Measurements from ENCODE around the gene AMFR.

The AMFR gene

DNA sequence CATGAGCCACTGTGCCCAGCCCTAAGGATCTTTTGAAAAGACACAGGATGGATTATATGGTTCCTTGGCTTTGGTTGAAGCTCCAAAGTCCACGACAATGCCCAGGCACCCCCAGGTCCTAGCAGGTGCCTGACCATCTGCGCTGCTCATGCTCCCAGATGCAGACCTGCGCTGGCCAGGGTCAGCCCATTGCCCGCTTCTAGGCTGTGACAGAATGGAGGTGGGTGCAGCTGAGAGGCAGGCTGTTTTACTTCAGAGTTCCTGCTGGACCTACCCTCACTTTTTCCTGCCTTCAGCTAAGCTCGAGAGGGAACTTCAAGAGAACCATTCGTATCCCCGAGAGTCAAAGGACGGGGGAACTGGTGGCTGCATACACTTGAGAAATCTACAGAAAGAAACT lies 60.5 kb downstream of the AMFR start:
- TF ChIP-seq, protein P1, sequence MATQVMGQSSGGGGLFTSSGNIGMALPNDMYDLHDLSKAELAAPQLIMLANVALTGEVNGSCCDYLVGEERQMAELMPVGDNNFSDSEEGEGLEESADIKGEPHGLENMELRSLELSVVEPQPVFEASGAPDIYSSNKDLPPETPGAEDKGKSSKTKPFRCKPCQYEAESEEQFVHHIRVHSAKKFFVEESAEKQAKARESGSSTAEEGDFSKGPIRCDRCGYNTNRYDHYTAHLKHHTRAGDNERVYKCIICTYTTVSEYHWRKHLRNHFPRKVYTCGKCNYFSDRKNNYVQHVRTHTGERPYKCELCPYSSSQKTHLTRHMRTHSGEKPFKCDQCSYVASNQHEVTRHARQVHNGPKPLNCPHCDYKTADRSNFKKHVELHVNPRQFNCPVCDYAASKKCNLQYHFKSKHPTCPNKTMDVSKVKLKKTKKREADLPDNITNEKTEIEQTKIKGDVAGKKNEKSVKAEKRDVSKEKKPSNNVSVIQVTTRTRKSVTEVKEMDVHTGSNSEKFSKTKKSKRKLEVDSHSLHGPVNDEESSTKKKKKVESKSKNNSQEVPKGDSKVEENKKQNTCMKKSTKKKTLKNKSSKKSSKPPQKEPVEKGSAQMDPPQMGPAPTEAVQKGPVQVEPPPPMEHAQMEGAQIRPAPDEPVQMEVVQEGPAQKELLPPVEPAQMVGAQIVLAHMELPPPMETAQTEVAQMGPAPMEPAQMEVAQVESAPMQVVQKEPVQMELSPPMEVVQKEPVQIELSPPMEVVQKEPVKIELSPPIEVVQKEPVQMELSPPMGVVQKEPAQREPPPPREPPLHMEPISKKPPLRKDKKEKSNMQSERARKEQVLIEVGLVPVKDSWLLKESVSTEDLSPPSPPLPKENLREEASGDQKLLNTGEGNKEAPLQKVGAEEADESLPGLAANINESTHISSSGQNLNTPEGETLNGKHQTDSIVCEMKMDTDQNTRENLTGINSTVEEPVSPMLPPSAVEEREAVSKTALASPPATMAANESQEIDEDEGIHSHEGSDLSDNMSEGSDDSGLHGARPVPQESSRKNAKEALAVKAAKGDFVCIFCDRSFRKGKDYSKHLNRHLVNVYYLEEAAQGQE (IDR thresholded peaks at IDR 0.05; ENCODE audit: insufficient read depth in 1 of 2, low read depth in 2 of 2, low read length in 2 of 2) = no peak
- TF ChIP-seq SIN3A (IDR thresholded peaks at IDR 0.05; ENCODE audit: borderline replicate concordance, insufficient read depth, low read length) (no peak), FOXP2 (optimal IDR thresholded peaks at IDR 0.05; ENCODE audit: borderline replicate concordance, extremely low read depth, extremely low read length, insufficient read depth) (no peak), POLR2AphosphoS5 (IDR thresholded peaks at IDR 0.05; ENCODE audit: low read depth, low read length) (no peak), TAF1 (IDR thresholded peaks at IDR 0.05; ENCODE audit: borderline replicate concordance, insufficient read depth, low read length) (no peak)

DNA sequence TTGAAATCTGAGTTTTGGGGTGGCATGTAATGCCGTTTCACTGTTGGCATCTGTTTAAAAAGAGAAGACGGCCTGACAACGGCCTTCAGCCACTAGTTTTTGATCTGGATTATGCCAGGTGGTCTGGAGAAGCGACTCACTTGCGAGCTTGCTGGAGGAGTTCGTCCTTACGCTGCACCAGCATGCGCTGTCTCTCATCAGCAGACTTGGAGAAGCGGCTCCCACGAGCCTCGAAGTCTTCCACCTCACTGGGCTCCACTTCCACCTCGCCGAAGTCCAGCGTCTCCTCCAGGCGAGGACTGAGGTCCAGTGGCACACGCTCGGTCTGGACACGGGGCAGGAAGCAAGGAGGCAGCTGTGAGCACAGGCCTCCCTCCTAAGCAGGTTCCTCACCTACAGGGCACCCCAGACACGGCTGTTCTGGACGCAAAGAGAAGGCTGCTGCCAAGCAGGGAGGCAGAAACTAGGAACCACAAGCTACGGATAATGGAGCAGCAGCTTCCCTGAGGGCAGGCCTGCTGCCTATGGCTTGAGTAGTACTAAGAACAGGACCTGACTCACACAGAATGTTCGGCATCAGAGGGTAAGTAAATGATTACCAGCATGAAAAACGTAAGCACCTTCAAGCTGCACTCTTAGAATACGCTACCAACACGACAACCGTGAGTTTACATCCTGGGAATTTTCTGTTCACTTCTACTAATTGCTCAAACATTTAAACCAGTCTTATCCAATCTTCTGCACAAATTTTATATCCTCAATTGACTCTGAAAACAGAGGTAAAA lies 61.4 kb downstream of the AMFR start:
- TF ChIP-seq SIN3A (IDR thresholded peaks at IDR 0.05; ENCODE audit: borderline replicate concordance, insufficient read depth, low read length) (no peak), TAF1 (IDR thresholded peaks at IDR 0.05; ENCODE audit: borderline replicate concordance, insufficient read depth, low read length) (no peak), POLR2AphosphoS5 (IDR thresholded peaks at IDR 0.05; ENCODE audit: low read depth, low read length) (no peak), FOXP2 (optimal IDR thresholded peaks at IDR 0.05; ENCODE audit: borderline replicate concordance, extremely low read depth, extremely low read length, insufficient read depth) (no peak)
- TF ChIP-seq, protein P1 (IDR thresholded peaks at IDR 0.05; ENCODE audit: insufficient read depth in 1 of 2, low read depth in 2 of 2, low read length in 2 of 2) = no peak

DNA sequence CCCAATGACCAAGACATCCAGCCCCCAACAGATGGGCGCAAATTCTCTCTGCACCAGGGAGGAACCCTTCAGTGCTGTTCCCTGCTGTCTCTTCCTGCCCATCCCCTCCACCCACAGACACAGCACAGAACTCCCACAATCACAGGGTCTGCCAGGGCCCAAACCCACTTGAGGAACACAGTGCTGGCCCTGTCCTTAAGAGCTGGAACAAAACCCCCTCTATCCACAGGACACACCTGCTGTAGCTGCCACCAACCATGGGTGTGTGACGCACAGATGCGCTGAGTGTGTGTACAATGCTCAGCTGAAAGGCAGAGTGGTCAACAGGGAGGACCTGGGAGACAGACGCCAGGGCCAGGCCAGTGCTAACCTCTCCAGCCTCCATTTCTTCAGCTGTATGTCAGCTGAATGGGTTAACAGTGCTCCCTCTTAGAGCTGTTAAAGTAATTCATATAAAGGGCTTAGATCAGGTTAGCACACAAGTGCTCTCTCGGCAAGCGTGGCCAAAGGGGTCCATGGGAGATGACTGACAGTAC lies 62.1 kb downstream of the AMFR start:
- TF ChIP-seq SIN3A (IDR thresholded peaks at IDR 0.05; ENCODE audit: borderline replicate concordance, insufficient read depth, low read length) (no peak), POLR2AphosphoS5 (IDR thresholded peaks at IDR 0.05; ENCODE audit: low read depth, low read length) (no peak), TAF1 (IDR thresholded peaks at IDR 0.05; ENCODE audit: borderline replicate concordance, insufficient read depth, low read length) (no peak), FOXP2 (optimal IDR thresholded peaks at IDR 0.05; ENCODE audit: borderline replicate concordance, extremely low read depth, extremely low read length, insufficient read depth) (no peak)
- TF ChIP-seq, protein P1 (IDR thresholded peaks at IDR 0.05; ENCODE audit: insufficient read depth in 1 of 2, low read depth in 2 of 2, low read length in 2 of 2) = no peak

DNA sequence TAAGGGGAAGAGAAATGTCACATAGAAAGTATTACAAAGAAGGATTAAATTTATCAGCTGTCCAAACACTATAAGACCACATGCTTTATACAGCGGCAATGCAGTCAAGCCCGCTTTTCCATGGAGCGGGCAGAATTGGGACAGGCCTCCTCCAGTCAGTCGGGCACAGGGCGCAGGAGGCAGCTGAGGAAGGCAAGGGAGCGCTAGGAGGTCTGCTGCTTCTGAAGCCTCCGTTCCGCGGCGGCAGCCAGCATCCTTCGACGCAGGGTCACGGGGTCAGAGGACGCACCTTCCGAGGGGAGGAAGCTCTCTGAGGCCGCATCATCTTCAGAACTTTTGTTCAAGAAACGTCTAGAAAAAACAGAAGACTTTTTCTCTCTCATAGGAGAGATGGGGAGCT lies 62.6 kb downstream of the AMFR start:
- TF ChIP-seq POLR2AphosphoS5 (IDR thresholded peaks at IDR 0.05; ENCODE audit: low read depth, low read length) (no peak), SIN3A (IDR thresholded peaks at IDR 0.05; ENCODE audit: borderline replicate concordance, insufficient read depth, low read length) (no peak), TAF1 (IDR thresholded peaks at IDR 0.05; ENCODE audit: borderline replicate concordance, insufficient read depth, low read length) (no peak), FOXP2 (optimal IDR thresholded peaks at IDR 0.05; ENCODE audit: borderline replicate concordance, extremely low read depth, extremely low read length, insufficient read depth) (no peak)
- TF ChIP-seq, protein P1 (IDR thresholded peaks at IDR 0.05; ENCODE audit: insufficient read depth in 1 of 2, low read depth in 2 of 2, low read length in 2 of 2) = no peak
